Activated CD4-positive, CD25-positive, alpha-beta regulatory T cell treated with anti-CD3 and anti-CD28 coated beads, Interleukin-2, amount 50 U/mL, for 16 hours (primary cell): ENCODE results near the gene CXCR4.

Experiments
- DNase-seq: peaks from one replicate; pipeline ENCODE4 v3.0.0-alpha.2; 2020; ENCODE audit warnings: low read depth, low spot score

Gene CXCR4

GRCh38 chr2:136117909-136118818, at the start of gene CXCR4:
Gene CXCR4, minus strand, starts transcription at chr2:136118149. Its CDS starts 89 bp downstream, at chr2:136118060.
- DNase-seq, result peak; percentile 76

- DNase-seq, result no peak
Measured at GRCh38 chr2:136164280-136164776, 46.4 kb upstream of the CXCR4 start.

GRCh38 chr2:136162438-136162837, 44.5 kb upstream of the CXCR4 start:
- no peak for DNase-seq

- no peak for DNase-seq
Measured at GRCh38 chr2:136156411-136156810, 38.5 kb upstream of the CXCR4 start.

GRCh38 chr2:136154384-136154783, 36.4 kb upstream of the CXCR4 start:
- DNase-seq, result no peak

GRCh38 chr2:136151021-136151971, 33.3 kb upstream of the CXCR4 start:
- no peak for DNase-seq

- no peak for DNase-seq
Measured at GRCh38 chr2:136149011-136149410, 31.1 kb upstream of the CXCR4 start.

- no peak for DNase-seq
Measured at GRCh38 chr2:136146564-136146963, 28.6 kb upstream of the CXCR4 start.

- DNase-seq, result no peak
Measured at GRCh38 chr2:136143603-136144451, 25.9 kb upstream of the CXCR4 start.

GRCh38 chr2:136141510-136142149, 23.7 kb upstream of the CXCR4 start:
- no peak for DNase-seq

GRCh38 chr2:136139631-136140030, 21.7 kb upstream of the CXCR4 start:
- DNase-seq, result no peak

- no peak for DNase-seq
Measured at GRCh38 chr2:136137982-136138381, 20.0 kb upstream of the CXCR4 start.

GRCh38 chr2:136136931-136137330, 19.0 kb upstream of the CXCR4 start:
- DNase-seq, result no peak

- DNase-seq, result peak; percentile 61
Measured at GRCh38 chr2:136135921-136136906, 18.3 kb upstream of the CXCR4 start.

- DNase-seq, result no peak
Measured at GRCh38 chr2:136135462-136135861, 17.5 kb upstream of the CXCR4 start.

GRCh38 chr2:136134126-136134525, 16.2 kb upstream of the CXCR4 start:
- no peak for DNase-seq

- no peak for DNase-seq
Measured at GRCh38 chr2:136133586-136133985, 15.6 kb upstream of the CXCR4 start.

GRCh38 chr2:136133176-136133575, 15.2 kb upstream of the CXCR4 start:
- no peak for DNase-seq

- no peak for DNase-seq
Measured at GRCh38 chr2:136132825-136133155, 14.8 kb upstream of the CXCR4 start.
